GM04504 (cell line): ENCODE data around the gene OTUD5.
A peak's percentile ranks its signal among the peaks of the same experiment; 100 is the strongest.
"Not testable (repeated sequence)": the region's sequence is repeated elsewhere in the genome, so short reads cannot be mapped to it uniquely, and the experiment has no call there.

ENCODE experiments used
- DNase-seq: peaks from one replicate; pipeline ENCODE4 v3.0.0-alpha.2; 2012; ENCODE audit warnings: low read depth

OTUD5 gene, protein sequence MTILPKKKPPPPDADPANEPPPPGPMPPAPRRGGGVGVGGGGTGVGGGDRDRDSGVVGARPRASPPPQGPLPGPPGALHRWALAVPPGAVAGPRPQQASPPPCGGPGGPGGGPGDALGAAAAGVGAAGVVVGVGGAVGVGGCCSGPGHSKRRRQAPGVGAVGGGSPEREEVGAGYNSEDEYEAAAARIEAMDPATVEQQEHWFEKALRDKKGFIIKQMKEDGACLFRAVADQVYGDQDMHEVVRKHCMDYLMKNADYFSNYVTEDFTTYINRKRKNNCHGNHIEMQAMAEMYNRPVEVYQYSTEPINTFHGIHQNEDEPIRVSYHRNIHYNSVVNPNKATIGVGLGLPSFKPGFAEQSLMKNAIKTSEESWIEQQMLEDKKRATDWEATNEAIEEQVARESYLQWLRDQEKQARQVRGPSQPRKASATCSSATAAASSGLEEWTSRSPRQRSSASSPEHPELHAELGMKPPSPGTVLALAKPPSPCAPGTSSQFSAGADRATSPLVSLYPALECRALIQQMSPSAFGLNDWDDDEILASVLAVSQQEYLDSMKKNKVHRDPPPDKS

DNA sequence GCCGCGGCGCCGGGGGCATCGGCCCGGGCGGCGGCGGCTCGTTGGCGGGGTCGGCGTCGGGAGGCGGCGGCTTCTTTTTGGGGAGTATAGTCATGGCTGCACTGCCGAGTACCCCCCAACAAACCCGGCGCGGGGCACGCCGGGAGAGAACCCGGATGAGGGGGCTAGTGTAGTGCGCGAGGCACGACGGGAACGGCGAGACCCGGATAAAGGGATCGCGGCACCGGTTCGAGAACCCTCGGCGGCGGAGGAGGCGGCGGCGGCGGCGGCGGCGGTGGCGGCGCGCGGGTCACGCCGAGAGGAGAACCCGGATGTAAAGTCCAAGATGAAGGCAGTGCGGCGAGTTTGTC is at the start of gene OTUD5:
OTUD5 (minus strand) TSS at position 131 of the 350 bp plus-strand sequence; CDS start at position 94, 37 bp downstream.
- no peak for DNase-seq

- DNase-seq, result no peak
Observed at GRCh38 chrX:49003696-49004095, 46.3 kb upstream of the OTUD5 start.

DNA sequence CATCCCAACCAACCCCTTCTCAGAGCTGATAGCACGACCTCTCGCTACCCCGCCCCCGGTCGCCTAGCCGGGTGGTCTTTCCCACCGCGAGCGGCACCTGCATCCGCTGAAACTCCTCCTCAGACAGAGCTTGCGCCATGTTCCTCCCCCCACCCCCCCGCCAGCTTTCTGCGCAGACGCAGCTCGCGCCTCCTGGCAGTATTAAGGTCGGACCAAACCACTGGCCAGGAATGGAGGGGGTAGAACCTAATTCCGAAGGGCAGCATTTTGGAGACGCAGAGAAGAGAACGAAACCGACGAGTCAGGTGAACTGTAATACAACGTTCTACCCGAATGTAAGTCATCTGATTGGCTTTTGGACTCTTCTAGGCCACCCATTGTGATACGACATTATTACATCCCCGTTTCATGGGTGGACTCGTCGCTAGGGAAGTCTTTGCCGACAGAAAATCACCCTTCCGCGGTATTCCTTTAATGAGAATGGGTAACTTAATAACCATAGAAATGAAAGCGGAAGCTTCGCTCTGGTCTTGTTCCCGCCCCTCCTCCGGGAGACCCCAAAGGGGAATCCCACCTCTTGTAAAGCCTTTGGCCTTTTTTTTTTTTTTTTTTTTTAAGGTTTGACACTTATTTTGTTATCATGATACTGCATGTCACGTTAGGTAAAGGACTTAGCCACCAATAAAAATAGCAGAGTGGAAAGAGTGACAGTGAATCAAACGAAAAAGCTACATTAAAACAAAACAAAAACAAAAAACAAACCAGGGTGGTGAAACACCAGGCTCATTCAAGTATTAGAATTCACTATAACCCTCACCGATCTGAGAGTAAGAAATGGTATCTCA is 44.9 kb upstream of the OTUD5 start, which contains the start of gene GRIPAP1:
GRIPAP1 (minus strand) TSS at position 174 of the 845 bp plus-strand sequence; CDS start at position 139, 35 bp downstream.
- DNase-seq, result peak; percentile 46

DNA sequence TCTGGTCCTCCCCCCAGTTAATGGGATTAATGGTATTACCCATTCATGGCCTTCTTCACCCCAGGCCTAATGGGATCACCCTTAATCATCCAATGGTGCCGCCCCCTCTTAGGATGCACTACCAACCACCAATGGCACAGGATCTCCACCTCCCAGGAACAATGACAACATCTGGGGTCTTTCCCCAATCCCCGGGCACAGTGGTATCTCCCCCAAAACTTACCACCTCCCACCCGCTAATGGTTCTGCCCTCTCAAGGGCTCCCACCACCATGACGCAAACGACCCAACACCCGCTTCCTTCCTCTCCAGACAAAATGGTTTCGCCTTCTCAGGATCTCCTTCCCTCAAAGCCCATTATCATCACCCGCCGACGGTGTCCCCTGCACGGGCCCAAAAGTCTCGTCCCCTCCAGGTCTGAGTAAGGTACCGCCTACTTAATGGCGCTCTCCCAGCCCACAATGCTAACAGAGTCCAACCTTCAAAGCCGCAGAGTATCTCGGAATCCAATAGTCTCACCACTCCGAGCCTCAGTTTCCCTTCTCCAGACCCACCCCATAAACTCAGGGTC is 44.2 kb upstream of the OTUD5 start:
- no peak for DNase-seq

- DNase-seq, result no peak
Observed at GRCh38 chrX:49000636-49001035, 43.2 kb upstream of the OTUD5 start.

- no peak for DNase-seq
Observed at GRCh38 chrX:48999030-48999429, 41.6 kb upstream of the OTUD5 start.

GRCh38 chrX:48998391-48998790 is 41.0 kb upstream of the OTUD5 start:
- no peak for DNase-seq

- DNase-seq, result no peak
Observed at GRCh38 chrX:48997865-48998264, 40.5 kb upstream of the OTUD5 start.

DNA sequence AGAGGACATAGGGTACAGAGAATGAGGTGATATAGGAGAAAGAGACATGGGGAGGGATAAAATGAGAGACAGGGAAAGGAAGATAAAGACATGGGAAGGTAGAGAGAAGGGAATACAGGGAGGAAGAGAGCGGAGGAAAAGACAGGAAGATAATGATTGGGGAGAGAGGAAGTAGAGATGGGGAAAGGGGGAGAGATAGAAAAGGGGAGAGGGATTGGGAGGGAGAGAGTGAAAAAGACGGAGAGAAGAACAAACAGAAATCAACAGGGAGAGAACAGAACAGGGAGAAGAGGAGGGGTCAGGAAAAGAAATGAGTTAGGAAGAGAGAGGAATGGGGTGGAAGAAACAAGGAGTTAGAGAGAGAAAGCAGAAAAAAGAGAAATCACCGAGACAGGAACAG is 40.0 kb upstream of the OTUD5 start:
- no peak for DNase-seq

GRCh38 chrX:48996969-48997368 is 39.6 kb upstream of the OTUD5 start:
- no peak for DNase-seq

DNA sequence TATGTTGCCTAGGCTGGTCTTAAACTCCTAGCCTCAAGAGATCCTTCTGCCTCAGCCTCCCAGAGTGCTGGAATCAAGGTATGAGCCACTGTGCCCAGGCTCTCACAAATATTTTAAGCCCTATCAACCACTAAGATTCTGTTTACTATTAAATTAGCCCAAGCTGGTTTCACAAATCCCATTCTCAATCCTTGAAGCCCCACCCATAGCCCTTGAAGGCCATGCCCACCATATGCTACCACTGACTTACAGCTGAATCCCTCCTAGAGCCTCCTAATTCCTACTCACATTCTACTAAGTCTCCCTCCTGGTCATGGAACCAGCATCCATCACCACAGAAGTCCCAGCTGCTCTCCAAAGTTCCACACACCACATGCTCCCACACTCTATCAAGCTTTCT is 34.9 kb upstream of the OTUD5 start:
- DNase-seq, result no peak

DNA sequence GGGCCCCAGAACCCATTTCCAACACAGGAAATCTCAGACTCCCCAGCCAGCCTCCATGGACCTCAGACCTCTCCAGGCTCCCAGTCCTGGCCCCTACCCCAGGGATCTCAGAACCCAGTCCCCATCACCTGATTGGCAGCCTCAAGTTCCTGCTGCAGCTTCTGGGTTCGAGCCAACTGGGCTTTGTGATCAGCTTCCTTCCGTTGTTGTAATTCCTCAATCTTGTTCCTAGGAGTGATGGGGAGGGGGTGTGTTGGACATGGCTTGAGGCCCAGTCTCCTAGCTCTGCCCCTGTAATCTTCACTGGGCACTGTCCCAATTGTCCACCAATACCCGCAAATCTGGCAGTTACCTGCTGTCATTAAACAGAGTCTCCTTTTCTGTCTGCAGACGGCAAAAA is 32.1 kb upstream of the OTUD5 start:
- DNase-seq, result no peak

GRCh38 chrX:48983896-48984295 is 26.5 kb upstream of the OTUD5 start:
- no peak for DNase-seq

DNA sequence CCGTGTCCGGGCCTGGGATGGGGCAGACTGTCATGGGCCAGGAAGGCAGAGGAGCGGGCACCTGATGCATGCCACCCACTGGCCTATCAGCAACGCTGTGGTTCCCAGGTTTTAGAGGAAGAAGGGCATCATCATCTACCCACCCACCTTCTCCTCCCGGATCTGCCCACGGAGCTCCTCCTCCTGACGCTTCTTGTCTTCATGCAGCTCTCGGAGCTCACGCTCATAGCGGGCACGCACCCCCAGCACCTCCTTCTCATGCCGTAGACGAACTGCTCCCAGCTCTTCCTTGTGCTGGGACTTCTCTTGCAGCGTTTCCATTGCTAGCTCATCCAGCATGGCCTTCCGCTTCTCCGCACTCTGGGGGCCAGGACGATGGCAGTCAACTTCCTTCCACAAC is 25.7 kb upstream of the OTUD5 start:
- DNase-seq, result no peak

DNA sequence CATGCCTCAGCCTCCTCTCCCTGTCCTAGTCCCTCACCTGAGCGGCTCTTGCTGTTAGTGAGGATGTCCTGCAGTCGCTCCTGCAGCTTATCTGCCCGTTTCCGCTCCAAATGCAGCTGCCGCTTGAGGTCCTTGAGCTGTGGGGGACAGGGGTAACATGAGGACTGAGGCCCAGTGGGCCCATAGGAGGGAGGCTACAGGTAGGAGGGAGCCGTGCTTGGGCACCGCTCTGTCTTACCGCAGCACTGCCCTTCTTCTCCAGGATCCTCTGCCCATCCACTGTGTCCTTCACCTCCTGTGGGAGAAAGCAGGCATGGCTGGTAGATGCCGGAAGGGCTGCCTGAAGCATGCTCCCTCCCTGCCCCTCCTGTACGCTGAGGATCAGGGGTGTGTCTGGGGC is 23.8 kb upstream of the OTUD5 start:
- no peak for DNase-seq

DNA sequence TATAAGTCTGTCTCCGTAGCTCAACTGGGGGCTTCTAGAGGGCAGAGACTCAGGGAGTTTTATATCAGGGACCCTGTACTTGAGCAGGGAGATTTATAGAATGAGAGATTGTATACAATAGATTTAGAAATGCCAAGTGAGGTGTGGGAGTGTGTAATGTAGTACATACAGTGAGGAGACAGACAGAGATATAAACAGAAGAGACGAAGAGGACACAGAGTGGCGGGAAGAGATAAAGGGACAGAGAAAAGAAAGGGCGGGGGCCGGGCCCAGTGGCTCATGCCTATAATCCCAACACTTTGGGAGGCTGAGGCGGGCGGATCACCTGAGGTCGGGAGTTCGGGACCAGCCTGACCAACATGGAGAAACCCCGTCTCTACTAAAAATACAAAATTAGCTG is 22.9 kb upstream of the OTUD5 start:
- not testable (repeated sequence) for DNase-seq

DNA sequence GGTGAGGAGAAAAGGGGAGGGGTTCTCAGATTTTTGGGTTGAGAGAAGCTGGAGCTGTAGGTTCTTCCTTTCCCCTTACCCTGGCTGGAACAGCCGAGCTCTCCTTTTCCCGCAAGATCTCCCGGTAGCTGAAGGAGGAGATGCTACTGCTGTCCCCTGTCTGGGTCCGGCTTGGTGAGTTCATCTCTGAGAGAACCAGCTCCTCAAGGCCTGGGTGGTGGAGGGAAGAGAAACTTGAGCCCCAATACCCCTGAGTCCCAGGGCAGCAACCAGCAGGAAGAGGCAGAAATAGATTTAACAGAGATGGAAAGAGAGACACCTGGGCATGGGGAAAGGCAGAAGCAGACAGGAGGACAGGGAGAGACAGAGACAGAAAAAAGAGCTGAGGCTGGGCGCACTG is 20.8 kb upstream of the OTUD5 start:
- no peak for DNase-seq

GRCh38 chrX:48976086-48976485 is 18.7 kb upstream of the OTUD5 start:
- DNase-seq, result no peak

GRCh38 chrX:48975541-48975940 is 18.1 kb upstream of the OTUD5 start:
- DNase-seq, result no peak

GRCh38 chrX:48975041-48975440 is 17.6 kb upstream of the OTUD5 start:
- no peak for DNase-seq

DNA sequence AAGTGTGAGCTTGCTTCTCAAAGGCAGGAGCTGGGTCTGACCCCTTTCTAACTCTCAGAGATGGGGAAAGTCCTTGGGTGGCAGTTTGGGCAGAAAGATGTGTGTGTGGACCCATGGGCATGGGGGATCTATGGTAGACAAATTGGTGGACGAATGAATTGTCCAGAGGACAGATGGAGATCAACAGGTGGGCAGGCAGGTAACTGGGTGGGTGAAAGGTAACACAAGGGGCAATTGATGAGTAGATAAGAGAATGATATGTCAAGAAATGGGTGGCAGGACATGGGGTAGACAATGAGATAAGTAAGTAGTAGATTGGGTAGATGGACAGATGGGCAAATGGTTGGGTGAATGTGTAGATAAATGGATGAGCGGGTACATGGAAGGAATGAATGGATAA is 17.2 kb upstream of the OTUD5 start:
- no peak for DNase-seq

GRCh38 chrX:48974033-48974432 is 16.6 kb upstream of the OTUD5 start:
- no peak for DNase-seq
